Raji (cell line): ENCODE results near the gene TMEM156.

Experiments
- POLR2A ChIP-seq: IDR thresholded peaks from 2 replicates; pipeline ENCODE4 v1.6.1; 2011; ENCODE audit warnings: low read depth, low read length, control low read depth; ENCODE audit not compliant: insufficient read depth

The TMEM156 gene

DNA sequence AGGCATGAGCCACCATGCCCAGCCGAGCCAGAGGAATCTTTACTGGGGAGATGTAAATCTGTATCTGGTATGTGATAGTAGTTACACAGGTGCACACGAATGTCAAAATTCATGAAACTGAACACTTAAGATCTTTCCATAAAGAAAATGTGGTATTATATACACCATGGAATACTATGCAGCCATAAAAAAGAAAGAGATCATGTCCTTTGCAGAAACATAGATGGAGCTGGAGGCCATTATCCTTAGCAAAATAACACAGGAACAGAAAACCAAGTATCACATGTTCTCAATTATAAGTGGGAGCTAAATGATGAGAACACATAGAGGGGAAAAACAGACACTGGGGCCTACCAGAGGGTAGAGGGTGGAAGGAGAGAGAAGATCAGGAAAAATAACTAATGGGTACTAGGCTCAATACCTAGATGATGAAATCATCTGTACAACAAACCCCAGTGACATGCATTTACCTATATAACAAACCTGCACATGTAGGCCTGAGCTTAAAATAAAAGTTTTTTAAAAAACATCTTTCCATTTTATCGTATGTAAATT lies 7.8 kb downstream of the TMEM156 start:
- no peak for TF ChIP-seq POLR2A

DNA sequence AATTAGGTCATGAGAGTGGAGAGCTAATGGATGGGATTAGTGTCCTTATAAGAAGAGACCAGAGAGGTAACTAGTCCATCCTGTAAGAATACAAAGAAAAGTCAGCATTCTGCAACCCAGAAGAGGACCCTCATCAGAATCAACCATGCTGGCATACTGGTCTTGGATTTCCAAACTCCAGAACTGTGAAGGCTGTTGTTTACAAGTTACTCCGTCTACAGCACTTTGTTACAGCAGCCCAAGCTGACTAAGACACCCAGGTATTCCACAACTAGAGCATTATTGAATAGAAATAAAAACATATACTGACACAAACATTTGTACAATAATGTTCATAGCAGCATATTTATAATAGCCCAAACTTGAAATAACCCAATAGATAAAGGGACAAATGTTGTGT lies 9.2 kb downstream of the TMEM156 start:
- no peak for TF ChIP-seq POLR2A

- TF ChIP-seq POLR2A = no peak
Measured at GRCh38 chr4:39022241-39022640, 10.0 kb downstream of the TMEM156 start.

GRCh38 chr4:39021631-39022030 lies 10.6 kb downstream of the TMEM156 start:
- TF ChIP-seq POLR2A = no peak

DNA sequence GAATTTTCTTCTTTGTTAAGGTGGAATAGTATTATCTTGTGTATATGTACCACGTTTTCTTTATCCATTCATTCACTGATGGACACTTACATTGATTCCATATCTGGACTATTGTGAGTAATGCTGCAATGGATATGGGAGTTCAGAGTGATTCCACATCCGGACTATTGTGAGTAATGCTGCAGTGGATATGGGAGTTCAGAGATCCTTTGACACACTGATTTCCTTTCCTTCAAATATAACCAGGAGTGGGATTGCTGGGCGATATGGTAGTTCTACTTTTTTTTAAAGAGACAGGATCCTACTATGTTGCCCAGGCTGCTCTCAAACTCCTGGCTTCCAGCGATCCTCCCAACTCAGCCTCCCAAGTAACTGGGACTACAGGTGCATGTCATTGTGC lies 12.1 kb downstream of the TMEM156 start:
- no peak for TF ChIP-seq POLR2A

- TF ChIP-seq POLR2A = no peak
Measured at GRCh38 chr4:39014028-39014427, 18.2 kb downstream of the TMEM156 start.

DNA sequence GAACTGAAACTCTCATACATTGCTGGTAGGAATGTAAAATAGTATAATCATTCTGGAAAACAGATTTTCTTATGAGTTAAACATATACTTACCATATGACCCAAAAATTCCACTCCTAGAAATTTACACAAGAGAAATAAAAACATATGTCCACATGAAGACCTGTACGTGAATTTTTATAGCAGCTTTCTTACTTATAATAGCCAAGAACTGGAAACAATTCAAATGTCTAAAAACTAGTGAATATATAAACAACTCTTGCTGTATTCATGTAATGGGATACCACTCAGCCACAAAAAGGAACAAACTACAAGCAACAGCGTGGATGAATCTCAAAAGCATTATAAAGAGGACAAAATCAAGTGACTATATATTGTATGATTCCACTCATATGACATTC lies 27.5 kb downstream of the TMEM156 start:
- TF ChIP-seq POLR2A = no peak

GRCh38 chr4:38995660-38996005 lies 36.6 kb downstream of the TMEM156 start:
- TF ChIP-seq POLR2A = no peak

GRCh38 chr4:38994135-38994534 lies 38.1 kb downstream of the TMEM156 start:
- no peak for TF ChIP-seq POLR2A

- TF ChIP-seq POLR2A = no peak
Measured at GRCh38 chr4:38993683-38994082, 38.5 kb downstream of the TMEM156 start.

DNA sequence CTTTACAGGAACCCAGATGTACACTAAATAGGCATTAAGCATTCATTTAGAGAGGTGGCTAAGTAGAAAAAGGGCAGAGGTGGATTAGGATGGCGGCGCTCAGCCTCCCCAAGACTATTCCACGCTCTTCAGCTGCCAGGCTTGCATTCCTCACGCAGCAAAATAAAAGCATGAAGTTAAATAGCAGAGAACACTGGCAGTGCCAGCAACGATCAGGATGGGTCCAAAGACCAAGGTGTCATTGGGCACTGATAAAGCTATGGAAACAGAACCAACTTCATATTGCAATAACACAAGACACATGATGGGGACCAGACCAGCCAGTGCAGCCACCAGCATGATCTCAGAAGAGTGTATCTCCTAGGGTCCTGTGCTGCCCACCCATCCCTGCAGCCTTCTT lies 42.0 kb downstream of the TMEM156 start:
- no peak for TF ChIP-seq POLR2A

GRCh38 chr4:38989487-38989886 lies 42.7 kb downstream of the TMEM156 start:
- no peak for TF ChIP-seq POLR2A

- no peak for TF ChIP-seq POLR2A
Measured at GRCh38 chr4:38987491-38987890, 44.7 kb downstream of the TMEM156 start.

GRCh38 chr4:38985410-38986100 lies 46.7 kb downstream of the TMEM156 start:
- TF ChIP-seq POLR2A = no peak

DNA sequence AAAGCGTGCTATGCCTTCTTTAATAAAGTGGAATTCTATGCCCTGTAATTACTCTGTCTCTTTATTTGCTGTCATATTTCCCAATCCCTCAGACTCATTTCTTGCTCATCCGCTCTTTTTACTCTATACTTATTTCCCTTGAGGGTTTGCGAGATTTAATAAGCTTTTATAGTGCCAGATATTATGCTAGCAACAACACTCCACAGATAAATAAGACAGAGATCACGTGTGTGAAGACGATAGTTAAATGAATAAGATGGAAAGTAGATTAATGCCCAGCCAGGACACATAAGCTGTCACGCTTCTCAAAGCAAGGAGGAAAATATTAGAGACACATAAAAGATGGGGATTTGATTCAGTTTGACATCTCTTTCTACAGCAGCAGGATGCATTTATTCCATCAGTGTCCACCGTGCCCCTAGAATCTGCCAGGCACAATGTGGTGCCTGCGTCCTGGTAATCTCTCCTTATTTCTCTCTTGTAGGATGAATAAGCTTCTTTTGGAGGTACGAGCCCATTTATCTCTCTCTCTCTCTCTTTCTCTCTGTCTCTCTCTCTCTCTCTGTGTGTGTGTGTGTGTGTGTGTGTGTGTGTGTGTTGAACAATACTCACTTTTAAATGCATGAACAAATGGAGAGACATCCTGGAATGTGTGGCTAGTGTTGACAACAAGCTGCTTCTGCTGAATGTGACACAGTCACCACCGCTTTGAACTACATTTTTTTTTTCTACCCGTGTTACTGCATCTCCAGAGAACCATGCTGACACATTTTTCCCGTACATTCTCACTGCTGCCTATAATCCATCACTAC lies 48.2 kb downstream of the TMEM156 start:
- no peak for TF ChIP-seq POLR2A

DNA sequence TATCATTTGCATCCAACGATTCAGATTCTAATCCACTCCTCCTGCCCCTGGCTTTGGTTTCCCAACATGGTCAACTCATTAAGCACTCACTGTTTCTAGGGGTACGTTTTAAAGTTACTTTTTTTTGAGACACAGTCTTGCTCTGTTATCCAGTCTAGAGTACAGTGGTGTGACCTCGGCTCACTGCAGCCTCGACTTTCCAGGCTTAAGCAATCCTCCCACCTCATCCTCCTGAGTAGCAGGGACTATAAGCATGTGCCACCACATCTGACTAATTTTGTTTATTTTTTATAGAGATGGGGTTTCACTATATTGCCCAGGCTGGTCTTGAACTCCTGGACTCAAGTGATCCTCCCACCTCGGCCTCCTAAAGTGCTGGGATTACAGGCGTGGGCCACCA lies 48.9 kb downstream of the TMEM156 start:
- no peak for TF ChIP-seq POLR2A

DNA sequence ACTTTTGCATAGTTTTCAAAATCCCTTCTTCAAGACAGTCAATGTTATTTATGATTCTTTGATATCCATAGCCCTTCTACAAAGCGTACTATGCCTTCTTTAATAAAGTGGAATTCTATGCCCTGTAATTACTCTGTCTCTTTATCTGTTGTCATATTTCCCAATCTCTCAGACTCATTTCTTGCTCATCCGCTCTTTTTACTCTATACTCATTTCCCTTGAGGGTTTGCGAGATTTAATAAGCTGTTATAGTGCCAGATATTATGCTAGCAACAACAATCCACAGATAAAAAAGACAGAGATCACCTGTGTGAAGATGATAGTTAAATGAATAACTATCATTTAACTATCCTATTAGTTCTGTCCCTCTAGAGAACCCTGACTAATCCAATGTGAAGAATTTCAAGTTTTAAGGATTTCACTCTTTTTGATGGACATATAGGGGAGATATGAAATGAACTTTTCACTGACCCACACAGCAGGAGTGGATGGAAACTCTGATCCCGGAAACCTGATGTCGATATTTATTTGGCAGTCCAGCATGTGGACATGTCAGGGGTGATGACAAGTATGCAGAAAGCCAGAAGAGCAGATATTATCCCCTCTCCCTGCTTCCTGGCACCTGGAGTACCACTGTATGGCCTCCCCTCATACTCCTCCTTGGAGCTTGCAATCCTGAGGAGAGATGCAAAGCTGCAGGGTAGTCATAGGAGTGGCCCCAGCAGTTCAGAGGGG lies 49.7 kb downstream of the TMEM156 start:
- TF ChIP-seq POLR2A = no peak
